ENCODE measurements around the gene ZNF792. TPM values are rescaled to one million over a fixed set of nuclear protein-coding genes. Genes with fewer than 3 reads are reported as not detected.
"Not testable (repeated sequence)": the region's sequence is repeated elsewhere in the genome, so short reads cannot be mapped to it uniquely, and the experiment has no call there.

The ZNF792 gene
- total RNA-seq, 2 experiments from 2014 or later = 21.4 to 24.9 TPM

GRCh38 chr19:34920090-34920786 is 43.8 kb downstream of the ZNF792 start:
- H3K27ac Mint-ChIP-seq; DNase-seq; H3K36me3 Mint-ChIP-seq; H3K27me3 Mint-ChIP-seq; ATAC-seq (ENCODE audit: low read depth); H3K4me1 Mint-ChIP-seq; H3K4me3 Mint-ChIP-seq; POLR2A ChIA-PET: not testable (repeated sequence)
- peaks cover 16% of the 10 kb centered on the region for H3K9me3 Mint-ChIP-seq

GRCh38 chr19:34918190-34918589 is 45.8 kb downstream of the ZNF792 start:
- Mint-ChIP-seq H3K36me3 (peaks cover 3% of the 10 kb centered on the region), H3K27me3 (no peaks in the 10 kb centered on the region), H3K4me1 (no peaks in the 10 kb centered on the region), H3K27ac (no peak overlapping the region), H3K9me3 (peaks cover 18% of the 10 kb centered on the region), H3K4me3 (no peak overlapping the region)
- ATAC-seq (ENCODE audit: low read depth) (no peak), DNase-seq (no peak)
- POLR2A ChIA-PET = no interaction called here

GRCh38 chr19:34917144-34917543 is 46.9 kb downstream of the ZNF792 start:
- POLR2A ChIA-PET, H3K27ac Mint-ChIP-seq, H3K27me3 Mint-ChIP-seq: not testable (repeated sequence)

GRCh38 chr19:34910770-34911169 is 53.3 kb downstream of the ZNF792 start:
- H3K36me3 Mint-ChIP-seq = peaks cover 3% of the 10 kb centered on the region
- H3K4me1 Mint-ChIP-seq = no peaks in the 10 kb centered on the region
- ATAC-seq (ENCODE audit: low read depth) (no peak), DNase-seq (no peak)
- H3K27me3 Mint-ChIP-seq = peaks cover 20% of the 10 kb centered on the region
- H3K4me3 Mint-ChIP-seq = no peak overlapping the region
- H3K27ac Mint-ChIP-seq = no peak overlapping the region
- peaks cover 15% of the 10 kb centered on the region for H3K9me3 Mint-ChIP-seq
- POLR2A ChIA-PET = no interaction called here

More at GRCh38 chr19:34917144-34917543, 46.9 kb downstream of the ZNF792 start:
- not testable (repeated sequence) for DNase-seq; ATAC-seq (ENCODE audit: low read depth); H3K4me3 Mint-ChIP-seq; H3K4me1 Mint-ChIP-seq; H3K36me3 Mint-ChIP-seq
- H3K9me3 Mint-ChIP-seq = peaks cover 18% of the 10 kb centered on the region

Other genes starting within 250 kb of the ZNF792 start
- gene ZNF181, start 230.0 kb downstream of the ZNF792 start, total RNA-seq = 10 to 100 TPM; 10.6 to 11.4 TPM
- gene ZNF599, start 191.0 kb downstream of the ZNF792 start, total RNA-seq = 1 to 10 TPM; 6.1 to 6.9 TPM
- 1 to 10 TPM; 5.7 to 5.9 TPM for gene ZNF30, start 37.3 kb downstream of the ZNF792 start, total RNA-seq
- gene GRAMD1A, start 36.1 kb upstream of the ZNF792 start, total RNA-seq = 100 to 1,000 TPM; 173 to 187 TPM
- gene SCN1B, start 66.2 kb upstream of the ZNF792 start, total RNA-seq = 1 to 10 TPM in 1 of 2 experiments, under 1 TPM in 1; 0.85 to 1.2 TPM
- gene HPN, start 77.5 kb upstream of the ZNF792 start, total RNA-seq = under 1 TPM in 1 of 2 experiments, not detected in 1; 0.20 TPM
- not detected for gene FXYD3, start 151.6 kb upstream of the ZNF792 start, total RNA-seq
- gene LGI4, start 170.8 kb upstream of the ZNF792 start, total RNA-seq = under 1 TPM; 0.28 to 0.44 TPM
- not detected for gene FXYD1, start 174.6 kb upstream of the ZNF792 start, total RNA-seq
- 1 to 10 TPM; 5.3 to 6.5 TPM for gene FXYD7, start 179.0 kb upstream of the ZNF792 start, total RNA-seq
- 100 to 1,000 TPM; 353 to 360 TPM for gene FXYD5, start 190.5 kb upstream of the ZNF792 start, total RNA-seq

Measured in activated naive CD8-positive, alpha-beta T cell treated with anti-CD3 and anti-CD28 coated beads, Interleukin-2, amount 10 ng/mL, durations not matched to agents 7 days and 5 days (primary cell).